NCI-H1436 treated with DMSO at 0.1 percent for 48 hours (cell line): ENCODE measurements around the gene NAA35.
"Not testable (repeated sequence)": the region's sequence is repeated elsewhere in the genome, so short reads cannot be mapped to it uniquely, and the experiment has no call there.

Experiments used
- DNase-seq: peaks from one replicate; lab custom pipeline; 2025; lab: John Stamatoyannopoulos, UW

NAA35 gene

GRCh38 chr9:86034863-86035734 is 94.2 kb downstream of the NAA35 start:
- DNase-seq: no peak

- no peak for DNase-seq
Measured at GRCh38 chr9:86035827-86036440, 95.0 kb downstream of the NAA35 start.

- no peak for DNase-seq
Measured at GRCh38 chr9:86036555-86036954, 95.6 kb downstream of the NAA35 start.

GRCh38 chr9:86039991-86040860 is 99.3 kb downstream of the NAA35 start:
- no peak for DNase-seq

GRCh38 chr9:86040861-86041155 is 99.9 kb downstream of the NAA35 start:
- no peak for DNase-seq

GRCh38 chr9:86041311-86041741 is 100.4 kb downstream of the NAA35 start:
- DNase-seq: no peak

- no peak for DNase-seq
Measured at GRCh38 chr9:86042199-86042978, 101.4 kb downstream of the NAA35 start.

- no peak for DNase-seq
Measured at GRCh38 chr9:86043586-86043985, 102.6 kb downstream of the NAA35 start.

- no peak for DNase-seq
Measured at GRCh38 chr9:86043999-86044398, 103.1 kb downstream of the NAA35 start.

- DNase-seq: no peak
Measured at GRCh38 chr9:86045654-86046053, 104.7 kb downstream of the NAA35 start.

GRCh38 chr9:86046071-86046636 is 105.2 kb downstream of the NAA35 start:
- DNase-seq: no peak

GRCh38 chr9:86046930-86047341 is 106.0 kb downstream of the NAA35 start:
- DNase-seq: no peak

- DNase-seq: no peak
Measured at GRCh38 chr9:86047361-86047760, 106.4 kb downstream of the NAA35 start.

GRCh38 chr9:86048018-86048742 is 107.2 kb downstream of the NAA35 start:
- not testable (repeated sequence) for DNase-seq

GRCh38 chr9:86052556-86053468 is 111.9 kb downstream of the NAA35 start:
- DNase-seq: no peak

- no peak for DNase-seq
Measured at GRCh38 chr9:86054695-86055094, 113.7 kb downstream of the NAA35 start.

- no peak for DNase-seq
Measured at GRCh38 chr9:86057491-86057890, 116.5 kb downstream of the NAA35 start.

- DNase-seq: no peak
Measured at GRCh38 chr9:86061972-86062739, 121.2 kb downstream of the NAA35 start.
